Measurements from ENCODE around the gene PALLD. TPM values are rescaled to one million over a fixed set of nuclear protein-coding genes. Genes with fewer than 3 reads are reported as not detected.

PALLD gene
- total and polyA plus RNA-seq, 2 donors = 24.3 to 83.0 TPM

DNA sequence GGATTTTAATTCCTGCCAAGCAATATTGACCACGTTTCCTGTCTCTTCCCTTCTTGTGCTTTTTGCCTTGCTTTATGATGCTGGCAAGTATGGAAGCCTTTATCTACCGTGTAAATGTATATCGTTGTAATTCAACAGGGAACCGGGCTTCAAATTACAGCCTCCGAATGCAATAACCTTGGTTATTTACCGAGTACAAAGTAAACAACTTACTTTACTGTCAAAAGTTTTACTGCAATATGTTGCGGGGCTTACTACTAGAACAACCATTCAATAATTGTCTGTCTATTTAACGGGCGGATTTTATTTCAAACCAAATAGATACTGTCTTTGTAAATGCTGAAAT lies 73.1 kb downstream of the PALLD start:
- H3K4me3 ChIP-seq (ENCODE audit: low read length in 2 of 2) = no peak overlapping the region
- H3K27ac ChIP-seq (ENCODE audit: low read depth in 1 of 2, low read length in 1 of 2) = no peak overlapping the region
- WGBS = 95% methylated on average over 9 of the region's 9 CpGs

GRCh38 chr4:168570466-168570865 lies 73.6 kb downstream of the PALLD start:
- no peaks in the 10 kb centered on the region for H3K36me3 ChIP-seq (ENCODE audit: control insufficient read depth in 2 of 2, insufficient read depth in 2 of 2, low read length in 1 of 2)
- H3K4me3 ChIP-seq (ENCODE audit: low read length in 2 of 2) = no peak overlapping the region
- no peaks in the 10 kb centered on the region for H3K9me3 ChIP-seq (ENCODE audit: control insufficient read depth in 2 of 2, insufficient read depth in 1 of 2, low read length in 1 of 2)
- no peak overlapping the region for H3K27ac ChIP-seq (ENCODE audit: low read depth in 1 of 2, low read length in 1 of 2)
- no peak for DNase-seq (ENCODE audit: low read depth in 6 of 9, low spot score in 9 of 9)
- H3K27me3 ChIP-seq (ENCODE audit: control insufficient read depth in 2 of 2, insufficient read depth in 1 of 2, low read length in 1 of 2) = no peaks in the 10 kb centered on the region
- H3K4me1 ChIP-seq (ENCODE audit: control insufficient read depth in 2 of 2, insufficient read depth in 2 of 2, low read length in 2 of 2) = no peaks in the 10 kb centered on the region

More for the DNA sequence above, 73.1 kb downstream of the PALLD start:
- Histone ChIP-seq H3K4me1 (ENCODE audit: control insufficient read depth in 2 of 2, insufficient read depth in 2 of 2, low read length in 2 of 2) (no peaks in the 10 kb centered on the region), H3K9me3 (ENCODE audit: control insufficient read depth in 2 of 2, insufficient read depth in 1 of 2, low read length in 1 of 2) (no peaks in the 10 kb centered on the region), H3K27me3 (ENCODE audit: control insufficient read depth in 2 of 2, insufficient read depth in 1 of 2, low read length in 1 of 2) (no peaks in the 10 kb centered on the region), H3K36me3 (ENCODE audit: control insufficient read depth in 2 of 2, insufficient read depth in 2 of 2, low read length in 1 of 2) (no peaks in the 10 kb centered on the region)
- no peak for DNase-seq (ENCODE audit: low read depth in 6 of 9, low spot score in 9 of 9)

- WGBS = 94% methylated on average over 3 of the region's 3 CpGs
- H3K36me3 ChIP-seq (ENCODE audit: control insufficient read depth in 2 of 2, insufficient read depth in 2 of 2, low read length in 1 of 2) = no peaks in the 10 kb centered on the region
- H3K27me3 ChIP-seq (ENCODE audit: control insufficient read depth in 2 of 2, insufficient read depth in 1 of 2, low read length in 1 of 2) = no peaks in the 10 kb centered on the region
- DNase-seq (ENCODE audit: low read depth in 6 of 9, low spot score in 9 of 9) = no peak
- no peak overlapping the region for H3K27ac ChIP-seq (ENCODE audit: low read depth in 1 of 2, low read length in 1 of 2)
- no peaks in the 10 kb centered on the region for H3K4me1 ChIP-seq (ENCODE audit: control insufficient read depth in 2 of 2, insufficient read depth in 2 of 2, low read length in 2 of 2)
- H3K9me3 ChIP-seq (ENCODE audit: control insufficient read depth in 2 of 2, insufficient read depth in 1 of 2, low read length in 1 of 2) = no peaks in the 10 kb centered on the region
- no peak overlapping the region for H3K4me3 ChIP-seq (ENCODE audit: low read length in 2 of 2)
Measured at GRCh38 chr4:168572002-168572401, 75.2 kb downstream of the PALLD start.

DNA sequence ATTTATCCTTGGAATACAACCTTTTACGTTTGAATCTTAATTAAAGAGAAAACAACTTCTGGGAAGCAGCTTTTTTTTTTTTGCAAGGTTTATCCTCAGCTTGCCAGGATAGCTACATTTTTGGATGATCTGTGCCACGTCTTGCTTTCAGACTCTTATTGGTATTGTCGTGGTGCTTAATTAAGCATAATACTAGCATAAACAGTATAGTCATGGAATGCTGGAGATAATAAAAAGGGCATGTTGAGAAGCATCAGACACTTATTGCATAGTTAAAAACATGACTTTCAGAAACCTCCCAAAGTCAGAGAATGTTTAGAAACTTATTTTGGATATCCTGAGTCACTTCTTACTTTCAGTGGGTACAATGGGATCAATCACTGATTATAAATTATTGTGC lies 77.0 kb downstream of the PALLD start:
- Histone ChIP-seq H3K4me3 (ENCODE audit: low read length in 2 of 2) (no peak overlapping the region), H3K27ac (ENCODE audit: low read depth in 1 of 2, low read length in 1 of 2) (no peak overlapping the region), H3K27me3 (ENCODE audit: control insufficient read depth in 2 of 2, insufficient read depth in 1 of 2, low read length in 1 of 2) (no peaks in the 10 kb centered on the region), H3K4me1 (ENCODE audit: control insufficient read depth in 2 of 2, insufficient read depth in 2 of 2, low read length in 2 of 2) (no peaks in the 10 kb centered on the region), H3K36me3 (ENCODE audit: control insufficient read depth in 2 of 2, insufficient read depth in 2 of 2, low read length in 1 of 2) (no peaks in the 10 kb centered on the region), H3K9me3 (ENCODE audit: control insufficient read depth in 2 of 2, insufficient read depth in 1 of 2, low read length in 1 of 2) (no peaks in the 10 kb centered on the region)
- DNase-seq (ENCODE audit: low read depth in 6 of 9, low spot score in 9 of 9) = no peak
- 96% methylated on average over 3 of the region's 3 CpGs for WGBS

- Histone ChIP-seq H3K9me3 (ENCODE audit: control insufficient read depth in 2 of 2, insufficient read depth in 1 of 2, low read length in 1 of 2) (no peaks in the 10 kb centered on the region), H3K4me3 (ENCODE audit: low read length in 2 of 2) (no peak overlapping the region), H3K4me1 (ENCODE audit: control insufficient read depth in 2 of 2, insufficient read depth in 2 of 2, low read length in 2 of 2) (no peaks in the 10 kb centered on the region), H3K27me3 (ENCODE audit: control insufficient read depth in 2 of 2, insufficient read depth in 1 of 2, low read length in 1 of 2) (no peaks in the 10 kb centered on the region), H3K27ac (ENCODE audit: low read depth in 1 of 2, low read length in 1 of 2) (no peak overlapping the region), H3K36me3 (ENCODE audit: control insufficient read depth in 2 of 2, insufficient read depth in 2 of 2, low read length in 1 of 2) (no peaks in the 10 kb centered on the region)
- DNase-seq (ENCODE audit: low read depth in 6 of 9, low spot score in 9 of 9) = no peak
- 95% methylated on average over 5 of the region's 5 CpGs for WGBS
Measured at GRCh38 chr4:168574581-168575295, 77.9 kb downstream of the PALLD start.

DNA sequence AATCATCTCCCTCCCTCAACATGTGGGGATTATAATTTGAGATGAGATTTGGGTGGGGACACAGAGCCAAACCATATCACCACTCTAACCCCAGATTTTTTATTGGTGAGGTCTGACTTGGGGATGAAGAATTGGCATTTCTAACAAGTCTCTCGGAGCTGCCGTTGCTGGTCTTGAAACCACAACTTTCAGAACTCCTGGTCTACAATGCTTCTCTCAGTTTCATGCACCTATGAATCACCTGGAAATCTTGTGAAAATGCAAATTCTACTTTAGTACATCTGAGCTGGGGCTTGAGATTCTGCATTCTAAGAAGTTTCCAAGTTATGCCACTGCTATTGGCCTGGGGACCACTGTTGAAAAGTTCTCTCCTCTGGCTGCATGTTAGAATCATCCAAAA lies 78.6 kb downstream of the PALLD start:
- no peak overlapping the region for H3K27ac ChIP-seq (ENCODE audit: low read depth in 1 of 2, low read length in 1 of 2)
- no peak overlapping the region for H3K4me3 ChIP-seq (ENCODE audit: low read length in 2 of 2)
- H3K4me1 ChIP-seq (ENCODE audit: control insufficient read depth in 2 of 2, insufficient read depth in 2 of 2, low read length in 2 of 2) = no peaks in the 10 kb centered on the region
- 98% methylated on average over 2 of the region's 2 CpGs for WGBS
- no peaks in the 10 kb centered on the region for H3K27me3 ChIP-seq (ENCODE audit: control insufficient read depth in 2 of 2, insufficient read depth in 1 of 2, low read length in 1 of 2)
- H3K9me3 ChIP-seq (ENCODE audit: control insufficient read depth in 2 of 2, insufficient read depth in 1 of 2, low read length in 1 of 2) = no peaks in the 10 kb centered on the region
- no peak for DNase-seq (ENCODE audit: low read depth in 6 of 9, low spot score in 9 of 9)
- H3K36me3 ChIP-seq (ENCODE audit: control insufficient read depth in 2 of 2, insufficient read depth in 2 of 2, low read length in 1 of 2) = no peaks in the 10 kb centered on the region

- no peak overlapping the region for H3K27ac ChIP-seq (ENCODE audit: low read depth in 1 of 2, low read length in 1 of 2)
- no peak overlapping the region for H3K4me3 ChIP-seq (ENCODE audit: low read length in 2 of 2)
- no peaks in the 10 kb centered on the region for H3K9me3 ChIP-seq (ENCODE audit: control insufficient read depth in 2 of 2, insufficient read depth in 1 of 2, low read length in 1 of 2)
- H3K36me3 ChIP-seq (ENCODE audit: control insufficient read depth in 2 of 2, insufficient read depth in 2 of 2, low read length in 1 of 2) = no peaks in the 10 kb centered on the region
- 89% methylated on average over 5 of the region's 5 CpGs for WGBS
- DNase-seq (ENCODE audit: low read depth in 6 of 9, low spot score in 9 of 9) = no peak
- no peaks in the 10 kb centered on the region for H3K27me3 ChIP-seq (ENCODE audit: control insufficient read depth in 2 of 2, insufficient read depth in 1 of 2, low read length in 1 of 2)
- H3K4me1 ChIP-seq (ENCODE audit: control insufficient read depth in 2 of 2, insufficient read depth in 2 of 2, low read length in 2 of 2) = no peaks in the 10 kb centered on the region
Measured at GRCh38 chr4:168577624-168578023, 80.8 kb downstream of the PALLD start.

DNA sequence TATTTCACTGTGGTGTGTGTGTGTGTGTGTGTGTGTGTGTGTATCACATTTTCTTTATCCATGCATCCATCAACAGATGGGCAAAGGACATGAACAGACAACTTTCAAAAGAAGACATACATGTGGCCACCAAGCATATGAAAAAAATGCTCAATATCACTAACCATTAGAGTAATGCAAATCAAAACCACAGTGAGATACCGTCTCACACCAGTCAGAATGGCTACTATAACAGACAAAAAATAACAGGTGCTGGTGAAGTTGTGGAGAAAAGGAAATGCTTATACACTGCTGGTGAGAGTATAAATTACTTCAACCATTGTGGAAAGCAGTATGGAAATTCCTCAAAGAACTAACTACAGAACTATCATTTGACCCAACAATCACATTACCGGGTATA lies 83.4 kb downstream of the PALLD start:
- 98% methylated on average over 2 of the region's 2 CpGs for WGBS
- Histone ChIP-seq H3K4me1 (ENCODE audit: control insufficient read depth in 2 of 2, insufficient read depth in 2 of 2, low read length in 2 of 2) (no peaks in the 10 kb centered on the region), H3K27ac (ENCODE audit: low read depth in 1 of 2, low read length in 1 of 2) (no peak overlapping the region), H3K27me3 (ENCODE audit: control insufficient read depth in 2 of 2, insufficient read depth in 1 of 2, low read length in 1 of 2) (no peaks in the 10 kb centered on the region), H3K4me3 (ENCODE audit: low read length in 2 of 2) (no peak overlapping the region), H3K9me3 (ENCODE audit: control insufficient read depth in 2 of 2, insufficient read depth in 1 of 2, low read length in 1 of 2) (no peaks in the 10 kb centered on the region), H3K36me3 (ENCODE audit: control insufficient read depth in 2 of 2, insufficient read depth in 2 of 2, low read length in 1 of 2) (no peaks in the 10 kb centered on the region)
- DNase-seq (ENCODE audit: low read depth in 6 of 9, low spot score in 9 of 9) = no peak

DNA sequence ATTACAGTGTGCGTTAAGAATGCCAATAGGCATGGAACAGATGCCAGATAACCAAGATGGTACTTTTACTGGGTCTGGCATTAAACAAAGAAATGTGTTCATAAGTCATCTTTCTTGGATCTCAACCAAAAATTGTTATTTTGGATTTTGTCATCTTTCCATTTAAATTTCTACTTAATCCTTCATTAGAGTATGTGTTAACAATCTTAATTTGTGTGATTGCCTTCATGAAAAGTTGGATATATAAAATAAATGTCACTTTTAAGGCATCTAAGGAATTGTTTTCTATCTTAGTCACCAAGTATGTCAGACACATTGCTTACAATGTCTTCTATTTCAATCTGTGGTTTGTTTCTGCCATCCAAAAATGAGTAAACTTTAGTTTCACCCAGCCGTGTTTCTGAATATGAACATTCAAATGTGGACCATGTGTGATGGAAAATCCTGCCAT lies 87.5 kb downstream of the PALLD start:
- DNase-seq (ENCODE audit: low read depth in 6 of 9, low spot score in 9 of 9) = no peak
- H3K27ac ChIP-seq (ENCODE audit: low read depth in 1 of 2, low read length in 1 of 2) = no peak overlapping the region
- H3K36me3 ChIP-seq (ENCODE audit: control insufficient read depth in 2 of 2, insufficient read depth in 2 of 2, low read length in 1 of 2) = no peaks in the 10 kb centered on the region
- WGBS = 94% methylated on average over 2 of the region's 2 CpGs
- no peaks in the 10 kb centered on the region for H3K4me1 ChIP-seq (ENCODE audit: control insufficient read depth in 2 of 2, insufficient read depth in 2 of 2, low read length in 2 of 2)
- H3K9me3 ChIP-seq (ENCODE audit: control insufficient read depth in 2 of 2, insufficient read depth in 1 of 2, low read length in 1 of 2) = no peaks in the 10 kb centered on the region
- H3K4me3 ChIP-seq (ENCODE audit: low read length in 2 of 2) = no peak overlapping the region
- no peaks in the 10 kb centered on the region for H3K27me3 ChIP-seq (ENCODE audit: control insufficient read depth in 2 of 2, insufficient read depth in 1 of 2, low read length in 1 of 2)
